ENCODE data around the gene ZBED6.
"Not testable (repeated sequence)": the region's sequence is repeated elsewhere in the genome, so short reads cannot be mapped to it uniquely, and the experiment has no call there.

ZBED6 gene

GRCh38 chr1:203792486-203792885 lies 2.9 kb upstream of the ZBED6 start:
- TF ChIP-seq CTCF (conservative IDR thresholded peaks at IDR 0.05) = no peak

GRCh38 chr1:203793561-203793960 lies 1.9 kb upstream of the ZBED6 start:
- not testable (repeated sequence) for H3K27ac ChIP-seq

More at GRCh38 chr1:203792486-203792885, 2.9 kb upstream of the ZBED6 start:
- H3K27ac ChIP-seq = no peak overlapping the region

GRCh38 chr1:203794764-203795440 lies 521 bp upstream of the ZBED6 start:
- H3K27ac ChIP-seq = peak overlapping the region; percentile 93
- no peak for TF ChIP-seq CTCF (conservative IDR thresholded peaks at IDR 0.05)

- no peak for TF ChIP-seq CTCF (conservative IDR thresholded peaks at IDR 0.05)
- H3K27ac ChIP-seq = peak overlapping the region; percentile 93
Observed at GRCh38 chr1:203796236-203796605, 798 bp downstream of the ZBED6 start.

GRCh38 chr1:203797216-203797615 lies 1.8 kb downstream of the ZBED6 start:
- no peak for TF ChIP-seq CTCF (conservative IDR thresholded peaks at IDR 0.05)
- no peak overlapping the region for H3K27ac ChIP-seq

GRCh38 chr1:203797948-203798655 lies 2.7 kb downstream of the ZBED6 start:
- H3K27ac ChIP-seq = no peak overlapping the region
- TF ChIP-seq CTCF (conservative IDR thresholded peaks at IDR 0.05) = no peak

GRCh38 chr1:203799157-203799556 lies 3.7 kb downstream of the ZBED6 start:
- no peak overlapping the region for H3K27ac ChIP-seq
- no peak for TF ChIP-seq CTCF (conservative IDR thresholded peaks at IDR 0.05)

GRCh38 chr1:203799971-203800370 lies 4.5 kb downstream of the ZBED6 start:
- no peak overlapping the region for H3K27ac ChIP-seq
- TF ChIP-seq CTCF (conservative IDR thresholded peaks at IDR 0.05) = no peak
